Measurements from ENCODE around the gene MCC.

- TF ChIP-seq, protein P1, sequence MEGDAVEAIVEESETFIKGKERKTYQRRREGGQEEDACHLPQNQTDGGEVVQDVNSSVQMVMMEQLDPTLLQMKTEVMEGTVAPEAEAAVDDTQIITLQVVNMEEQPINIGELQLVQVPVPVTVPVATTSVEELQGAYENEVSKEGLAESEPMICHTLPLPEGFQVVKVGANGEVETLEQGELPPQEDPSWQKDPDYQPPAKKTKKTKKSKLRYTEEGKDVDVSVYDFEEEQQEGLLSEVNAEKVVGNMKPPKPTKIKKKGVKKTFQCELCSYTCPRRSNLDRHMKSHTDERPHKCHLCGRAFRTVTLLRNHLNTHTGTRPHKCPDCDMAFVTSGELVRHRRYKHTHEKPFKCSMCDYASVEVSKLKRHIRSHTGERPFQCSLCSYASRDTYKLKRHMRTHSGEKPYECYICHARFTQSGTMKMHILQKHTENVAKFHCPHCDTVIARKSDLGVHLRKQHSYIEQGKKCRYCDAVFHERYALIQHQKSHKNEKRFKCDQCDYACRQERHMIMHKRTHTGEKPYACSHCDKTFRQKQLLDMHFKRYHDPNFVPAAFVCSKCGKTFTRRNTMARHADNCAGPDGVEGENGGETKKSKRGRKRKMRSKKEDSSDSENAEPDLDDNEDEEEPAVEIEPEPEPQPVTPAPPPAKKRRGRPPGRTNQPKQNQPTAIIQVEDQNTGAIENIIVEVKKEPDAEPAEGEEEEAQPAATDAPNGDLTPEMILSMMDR (IDR thresholded peaks at IDR 0.05), result no peak
- TF ChIP-seq EZH2 (IDR thresholded peaks at IDR 0.05) (no peak), EZH2phosphoT487 (IDR thresholded peaks at IDR 0.05) (no peak)
These were observed 465.6 kb downstream of the MCC start for GRCh38 chr5:113022661-113023060.
